Subcutaneous abdominal adipose tissue (tissue), 5 donors: ENCODE measurements around the gene HADHA.

ENCODE experiments used
- H3K27ac ChIP-seq: one replicate; pipeline ENCODE4 v1.7.0; 2013; ENCODE audit warnings: low read depth, mild to moderate bottlenecking, inconsistent platforms, low read length, moderate library complexity
- H3K27me3 ChIP-seq, 5 donors: one replicate each; pipeline ENCODE4 v1.7.0; 2013; ENCODE audit warnings: low read length in 5 of 5, inconsistent platforms in 1 of 5; ENCODE audit not compliant: control insufficient read depth in 5 of 5, insufficient read depth in 4 of 5
- H3K36me3 ChIP-seq, 5 donors: one replicate each; pipeline ENCODE4 v1.7.0; 2013; ENCODE audit warnings: low read length in 5 of 5; ENCODE audit not compliant: control insufficient read depth in 5 of 5, insufficient read depth in 5 of 5
- H3K4me1 ChIP-seq, 5 donors: one replicate each; pipeline ENCODE4 v1.7.0; 2013; ENCODE audit warnings: low read length in 5 of 5, mild to moderate bottlenecking in 3 of 5, moderate library complexity in 1 of 5; ENCODE audit not compliant: control insufficient read depth in 5 of 5, insufficient read depth in 5 of 5
- H3K4me3 ChIP-seq, 5 donors: one replicate each; pipeline ENCODE4 v1.7.0; 2013; ENCODE audit warnings: low read length in 5 of 5, low read depth in 1 of 5
- H3K9ac ChIP-seq, 5 donors: one replicate each; pipeline ENCODE4 v1.7.0; 2013; ENCODE audit warnings: low read length in 5 of 5, mild to moderate bottlenecking in 4 of 5, moderate library complexity in 3 of 5
- H3K9me3 ChIP-seq, 5 donors: one replicate each; pipeline ENCODE4 v1.7.0; 2013; ENCODE audit warnings: low read length in 5 of 5; ENCODE audit not compliant: control insufficient read depth in 5 of 5
- donor health status: healthy.
- donor health status: healthy.
- donor health status: healthy.
- donor health status: healthy.
- donor health status: healthy.

The HADHA gene

DNA sequence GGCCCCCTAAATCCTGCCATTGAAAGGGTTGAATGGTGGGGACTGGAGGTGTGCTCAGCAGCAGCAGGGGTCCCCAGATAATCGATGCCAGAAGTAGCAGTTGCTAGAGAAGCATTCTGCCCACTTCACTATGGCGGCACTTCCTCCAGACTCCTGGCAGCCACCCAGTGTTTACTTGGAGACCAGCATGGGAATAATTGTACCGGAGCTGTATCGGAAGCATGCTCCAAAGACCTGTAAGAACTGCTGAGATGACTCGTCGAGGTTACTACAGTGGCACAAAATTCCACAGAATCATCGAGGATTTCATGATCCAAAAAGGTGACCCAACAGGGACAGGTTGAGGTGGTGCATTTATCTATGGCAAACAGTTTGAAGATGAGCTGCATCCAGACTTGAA, 82.5 kb downstream of the HADHA start:
- no peaks in the 10 kb centered on the region for H3K9me3 ChIP-seq
- H3K36me3 ChIP-seq: no peaks in the 10 kb centered on the region
- H3K4me1 ChIP-seq: no peaks in the 10 kb centered on the region
- H3K9ac ChIP-seq: no peak overlapping the region
- H3K27me3 ChIP-seq: no peaks in the 10 kb centered on the region
- H3K4me3 ChIP-seq: no peak overlapping the region
- no peak overlapping the region for H3K27ac ChIP-seq

GRCh38 chr2:26157580-26157979, 86.9 kb downstream of the HADHA start:
- Histone ChIP-seq H3K4me3 (no peak overlapping the region), H3K9ac (no peak overlapping the region), H3K27me3 (no peaks in the 10 kb centered on the region), H3K4me1 (no peaks in the 10 kb centered on the region), H3K36me3 (no peaks in the 10 kb centered on the region), H3K9me3 (peaks cover 0 to 3% (median 0%) of the 10 kb centered on the region in 5 donors), H3K27ac (no peak overlapping the region)

GRCh38 chr2:26150243-26150642, 94.2 kb downstream of the HADHA start:
- H3K9me3 ChIP-seq: peaks cover 0 to 3% (median 0%) of the 10 kb centered on the region in 5 donors
- no peaks in the 10 kb centered on the region for H3K36me3 ChIP-seq
- H3K27me3 ChIP-seq: peaks cover 5 to 14% (median 7%) of the 10 kb centered on the region in 5 donors
- H3K4me1 ChIP-seq: no peaks in the 10 kb centered on the region
- no peak overlapping the region for H3K4me3 ChIP-seq
- no peak overlapping the region for H3K9ac ChIP-seq
- no peak overlapping the region for H3K27ac ChIP-seq

DNA sequence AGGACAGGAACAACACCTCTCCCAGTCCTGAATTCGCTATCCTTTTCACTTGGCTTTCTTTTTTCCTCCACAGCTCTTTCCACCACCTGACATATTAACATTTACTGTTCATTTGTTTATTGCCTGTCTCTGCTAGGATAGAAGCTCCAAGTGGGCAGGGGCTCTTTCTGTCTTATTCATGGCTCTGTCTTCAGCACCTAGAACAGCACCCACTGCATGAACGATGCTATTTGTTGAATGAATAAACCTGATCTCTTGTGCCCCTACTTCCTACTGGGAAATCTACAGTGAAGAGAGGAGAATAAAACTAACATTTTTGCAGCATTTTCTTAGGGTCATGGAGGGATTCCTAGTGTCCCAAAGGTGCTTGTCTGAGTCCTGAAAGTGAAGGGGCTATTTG, 95.9 kb downstream of the HADHA start:
- H3K36me3 ChIP-seq: no peaks in the 10 kb centered on the region
- no peaks in the 10 kb centered on the region for H3K9me3 ChIP-seq
- no peak overlapping the region for H3K9ac ChIP-seq
- peaks cover 5 to 14% (median 7%) of the 10 kb centered on the region in 5 donors for H3K27me3 ChIP-seq
- H3K4me1 ChIP-seq: peaks cover 0 to 4% (median 0%) of the 10 kb centered on the region in 5 donors
- no peak overlapping the region for H3K27ac ChIP-seq
- H3K4me3 ChIP-seq: no peak overlapping the region

GRCh38 chr2:26144953-26145680, 99.3 kb downstream of the HADHA start:
- H3K4me1 ChIP-seq: peaks cover 0 to 4% (median 0%) of the 10 kb centered on the region in 5 donors
- peak overlapping the region in 2 of 5 donors; percentile 1 to 53 for H3K4me3 ChIP-seq
- H3K9me3 ChIP-seq: no peaks in the 10 kb centered on the region
- H3K27me3 ChIP-seq: peaks cover 2 to 10% (median 4%) of the 10 kb centered on the region in 5 donors
- H3K9ac ChIP-seq: no peak overlapping the region
- H3K36me3 ChIP-seq: no peaks in the 10 kb centered on the region
- H3K27ac ChIP-seq: no peak overlapping the region

DNA sequence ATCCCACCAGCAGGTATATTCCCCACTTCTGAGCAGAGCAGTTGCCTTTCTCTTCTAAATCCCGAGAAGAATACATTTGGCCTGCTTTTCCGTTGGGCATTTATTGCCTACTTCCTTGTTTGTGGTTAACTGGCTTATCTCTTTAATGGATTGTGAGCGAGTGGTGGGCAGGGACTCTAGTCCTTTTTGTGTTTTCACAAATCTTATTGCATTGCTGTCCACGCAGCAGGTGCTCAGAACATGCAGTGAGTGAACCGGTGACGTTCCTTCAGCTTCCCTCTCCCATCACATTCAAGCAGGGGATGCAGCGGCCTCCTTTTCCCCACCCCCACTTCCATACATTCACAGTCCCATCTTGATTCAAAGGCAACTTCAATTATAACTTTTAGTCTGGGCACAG, 100.4 kb downstream of the HADHA start:
- Histone ChIP-seq H3K9ac (no peak overlapping the region), H3K27me3 (peaks cover 0 to 7% (median 0%) of the 10 kb centered on the region in 5 donors), H3K36me3 (no peaks in the 10 kb centered on the region), H3K4me3 (no peak overlapping the region), H3K27ac (no peak overlapping the region), H3K4me1 (peaks cover 0 to 4% (median 0%) of the 10 kb centered on the region in 5 donors), H3K9me3 (no peaks in the 10 kb centered on the region)

DNA sequence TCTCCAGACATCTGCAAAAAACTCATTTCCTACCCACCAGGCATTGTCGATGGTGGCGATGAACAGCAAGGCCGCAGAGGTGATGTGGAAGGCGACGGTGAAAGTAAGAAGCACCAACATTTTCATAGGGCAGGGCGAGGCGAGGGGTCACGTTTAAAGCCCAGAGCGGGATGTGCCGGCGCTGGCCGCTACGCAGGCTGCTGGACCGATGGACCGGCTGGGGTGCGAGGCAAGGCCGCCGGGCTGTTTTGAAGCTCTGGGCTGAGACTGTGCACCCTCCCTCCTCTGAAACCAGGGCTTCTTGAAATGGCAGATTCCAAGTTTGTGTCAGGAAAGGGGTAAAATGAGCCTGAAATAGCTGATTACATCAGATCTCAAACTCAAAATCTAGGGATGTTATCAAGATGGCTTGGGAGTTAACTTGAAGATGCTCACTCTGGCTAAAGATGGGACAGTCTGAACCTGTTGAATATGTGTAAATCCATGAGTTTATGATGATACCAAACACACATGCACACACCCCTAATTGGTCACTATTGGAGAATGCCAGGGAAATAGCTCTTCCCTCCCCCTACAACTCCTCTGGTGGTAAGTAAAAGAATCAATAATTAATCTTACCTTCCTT, 103.2 kb downstream of the HADHA start:
- Histone ChIP-seq H3K4me3 (no peak overlapping the region), H3K9ac (no peak overlapping the region), H3K27ac (no peak overlapping the region), H3K36me3 (peaks cover 0 to 4% (median 3%) of the 10 kb centered on the region in 5 donors), H3K27me3 (no peaks in the 10 kb centered on the region), H3K4me1 (peaks cover 0 to 4% (median 0%) of the 10 kb centered on the region in 5 donors), H3K9me3 (no peaks in the 10 kb centered on the region)
